ENCODE data around the gene THSD4.

GRCh38 chr15:71718116-71718910 is 603.0 kb downstream of the THSD4 start:
- no peak for TF ChIP-seq POLR2A (IDR thresholded peaks at IDR 0.05; ENCODE audit: low read length)
- TF ChIP-seq CTCF (IDR thresholded peaks at IDR 0.05): no peak
- no peak for TF ChIP-seq REST (IDR thresholded peaks at IDR 0.05)
- TF ChIP-seq EHMT2 (IDR thresholded peaks at IDR 0.05; ENCODE audit: low read depth): no peak
- TF ChIP-seq JUN (IDR thresholded peaks at IDR 0.05): no peak
- no peak for TF ChIP-seq EP300 (IDR thresholded peaks at IDR 0.05)
- no peak for TF ChIP-seq MAX (IDR thresholded peaks at IDR 0.05)
- TF ChIP-seq PBX3 (IDR thresholded peaks at IDR 0.05): no peak
- TF ChIP-seq CHD2 (IDR thresholded peaks at IDR 0.05; ENCODE audit: low read length, partially characterized antibody): no peak
- TF ChIP-seq MYC (IDR thresholded peaks at IDR 0.05; ENCODE audit: borderline replicate concordance, low read length): no peak
- no peak for TF ChIP-seq RNF2 (IDR thresholded peaks at IDR 0.05; ENCODE audit: borderline replicate concordance, low read depth)

Measured in A549 (cell line).